ENCODE measurements around the gene FOS. TPM values are rescaled to one million over a fixed set of nuclear protein-coding genes. Genes with fewer than 3 reads are reported as not detected.

FOS gene
- total and polyA plus RNA-seq, 2 of the 13 experiments (the other 11 are each of a cell fraction or from before 2014, with no cell fraction given): 15.9 to 24.2 TPM

- TF ChIP-seq SKIL (CRISPR knock-in tag; IDR thresholded peaks at IDR 0.05; ENCODE audit: borderline replicate concordance) (peak; percentile 55; the same call in 1 of the 2 replicates), ZNF530 (CRISPR knock-in tag; IDR thresholded peaks at IDR 0.05; ENCODE audit: low read depth) (no peak), TCF7L2 (IDR thresholded peaks at IDR 0.05; ENCODE audit: low read depth, low read length) (no peak), ZFP37 (CRISPR knock-in tag; IDR thresholded peaks at IDR 0.05; ENCODE audit: borderline replicate concordance) (0 out of 2 replicates have a peak, but pooled peaks have one; percentile 49), KLF11 (CRISPR knock-in tag; IDR thresholded peaks at IDR 0.05) (peak; percentile 63; the same call in 1 of the 2 replicates), ZSCAN29 (CRISPR knock-in tag; conservative IDR thresholded peaks at IDR 0.05) (no peak; the same call in 1 of the 2 replicates), TBX3 (IDR thresholded peaks at IDR 0.05; ENCODE audit: borderline replicate concordance) (peak; percentile 93), PTBP1 (IDR thresholded peaks at IDR 0.05; ENCODE audit: low read depth, low read length, poor library complexity, severe bottlenecking) (peak; percentile 61), SRSF9 (IDR thresholded peaks at IDR 0.05; ENCODE audit: borderline replicate concordance, insufficient read depth, low read depth, low read length, poor library complexity, severe bottlenecking) (no peak), FOXK1 (CRISPR knock-in tag; IDR thresholded peaks at IDR 0.05; ENCODE audit: borderline replicate concordance, low read depth) (peak; percentile 85), ZNF335 (CRISPR knock-in tag; IDR thresholded peaks at IDR 0.05) (no peak), ZNF580 (CRISPR knock-in tag; IDR thresholded peaks at IDR 0.05; ENCODE audit: borderline replicate concordance, low read depth) (0 out of 2 replicates have a peak, but pooled peaks have one; percentile 45), ZNF256 (CRISPR knock-in tag; conservative IDR thresholded peaks at IDR 0.05) (no peak), PREB (CRISPR knock-in tag; IDR thresholded peaks at IDR 0.05) (no peak), TRIM24 (CRISPR knock-in tag; IDR thresholded peaks at IDR 0.05) (no peak), SNAPC4 (CRISPR knock-in tag; IDR thresholded peaks at IDR 0.05) (no peak), CREB1 (IDR thresholded peaks at IDR 0.05) (peak; percentile 93), CREB1 (CRISPR knock-in tag; IDR thresholded peaks at IDR 0.05) (peak; percentile 89), U2AF1 (optimal IDR thresholded peaks at IDR 0.05; ENCODE audit: low read depth, low read length) (no peak), ZNF607 (CRISPR knock-in tag; IDR thresholded peaks at IDR 0.05; ENCODE audit: borderline replicate concordance) (peak; percentile 64; the same call in 1 of the 2 replicates), CREBL2 (CRISPR knock-in tag; IDR thresholded peaks at IDR 0.05; ENCODE audit: borderline replicate concordance) (no peak)
These were observed 19.7 kb upstream of the FOS start (continued) for GRCh38 chr14:75258803-75259509.
